ENCODE data around the gene LRRC71. TPM values are rescaled to one million over a fixed set of nuclear protein-coding genes. Genes with fewer than 3 reads are reported as not detected.

Gene LRRC71
- total and polyA plus RNA-seq, 10 of the 15 experiments (the other 5 are each of a cell fraction or from before 2014, with no cell fraction given), result not detected

DNA sequence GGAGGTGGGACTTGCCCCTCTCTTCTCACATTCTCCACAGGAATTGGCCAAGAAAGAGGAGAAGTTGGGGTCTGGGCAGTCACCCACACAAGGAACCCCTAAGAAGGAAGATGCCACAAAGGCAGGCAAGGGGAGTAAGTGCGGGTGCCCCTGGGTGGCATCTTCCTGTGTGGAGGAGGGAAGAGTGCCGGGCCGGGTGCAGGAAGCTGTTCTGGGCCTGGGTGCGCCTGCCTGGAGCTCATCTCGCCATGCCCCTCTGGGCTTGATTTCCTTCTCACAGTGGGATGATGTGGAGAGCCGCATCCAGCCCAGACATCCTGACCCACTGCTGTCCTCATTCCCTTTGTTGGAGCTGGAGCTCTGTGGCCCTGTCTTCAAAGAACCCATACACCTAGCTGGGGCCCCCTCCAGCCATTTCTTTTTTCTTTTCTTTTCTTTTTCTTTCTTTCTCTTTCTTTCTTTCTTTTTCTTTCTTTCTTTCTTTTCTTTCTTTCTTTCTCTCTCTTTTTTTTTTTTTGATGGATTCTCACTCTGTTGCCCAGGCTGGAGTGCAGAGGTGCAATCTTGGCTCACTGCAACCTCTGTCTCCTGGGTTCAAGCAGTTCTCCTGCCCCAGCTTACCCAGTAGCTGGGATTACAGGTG, 9.3 kb downstream of the LRRC71 start (continued):
- TF ChIP-seq, protein P1, sequence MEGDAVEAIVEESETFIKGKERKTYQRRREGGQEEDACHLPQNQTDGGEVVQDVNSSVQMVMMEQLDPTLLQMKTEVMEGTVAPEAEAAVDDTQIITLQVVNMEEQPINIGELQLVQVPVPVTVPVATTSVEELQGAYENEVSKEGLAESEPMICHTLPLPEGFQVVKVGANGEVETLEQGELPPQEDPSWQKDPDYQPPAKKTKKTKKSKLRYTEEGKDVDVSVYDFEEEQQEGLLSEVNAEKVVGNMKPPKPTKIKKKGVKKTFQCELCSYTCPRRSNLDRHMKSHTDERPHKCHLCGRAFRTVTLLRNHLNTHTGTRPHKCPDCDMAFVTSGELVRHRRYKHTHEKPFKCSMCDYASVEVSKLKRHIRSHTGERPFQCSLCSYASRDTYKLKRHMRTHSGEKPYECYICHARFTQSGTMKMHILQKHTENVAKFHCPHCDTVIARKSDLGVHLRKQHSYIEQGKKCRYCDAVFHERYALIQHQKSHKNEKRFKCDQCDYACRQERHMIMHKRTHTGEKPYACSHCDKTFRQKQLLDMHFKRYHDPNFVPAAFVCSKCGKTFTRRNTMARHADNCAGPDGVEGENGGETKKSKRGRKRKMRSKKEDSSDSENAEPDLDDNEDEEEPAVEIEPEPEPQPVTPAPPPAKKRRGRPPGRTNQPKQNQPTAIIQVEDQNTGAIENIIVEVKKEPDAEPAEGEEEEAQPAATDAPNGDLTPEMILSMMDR (IDR thresholded peaks at IDR 0.05 in 2 of 3, conservative IDR thresholded peaks at IDR 0.05 in 1 of 3; ENCODE audit: control insufficient read depth in 2 of 3, extremely low read depth in 1 of 3, insufficient read depth in 1 of 3, low read depth in 3 of 3, low read length in 3 of 3), result no peak

DNA sequence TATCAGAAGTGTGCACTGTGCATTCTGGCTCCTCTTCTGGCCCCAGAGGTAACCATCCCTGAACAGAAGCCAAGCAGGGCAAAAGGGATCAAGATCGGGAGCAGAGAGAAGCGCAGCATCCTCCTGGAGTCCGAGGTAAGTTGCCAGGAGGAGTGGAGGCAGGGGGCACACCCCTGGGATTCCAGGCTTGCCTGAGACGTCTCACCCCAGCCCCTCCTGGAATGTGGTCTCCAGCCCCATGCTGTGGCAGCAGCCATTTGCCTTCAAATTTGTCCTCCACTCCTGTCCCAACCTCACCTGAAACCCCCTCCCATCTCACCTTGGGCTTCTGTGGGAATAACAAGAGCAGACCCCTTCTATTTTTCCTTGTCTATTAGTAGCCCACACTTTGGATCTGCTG, 10.1 kb downstream of the LRRC71 start:
- no peak overlapping the region for H3K27ac ChIP-seq (ENCODE audit: control insufficient read depth, insufficient read depth)
- no peak overlapping the region for H3K9ac ChIP-seq (ENCODE audit: control insufficient read depth, insufficient read depth, low read length)
- peaks cover 4 to 10% of the 10 kb centered on the region in 2 experiments for H3K27me3 ChIP-seq (replicated peaks in 1 of 2; ENCODE audit: control insufficient read depth in 2 of 2, insufficient read depth in 2 of 2, low read length in 1 of 2)
- no TSS peak for BruUV-seq (replicated peaks)
- H3K4me1 ChIP-seq (ENCODE audit: control insufficient read depth, insufficient read depth, low read length), result no peaks in the 10 kb centered on the region
- ATAC-seq (no peak), FAIRE-seq (no peak), DNase-seq (ENCODE audit: low read depth, low spot score) (no peak)
- TF ChIP-seq IKZF1 (conservative IDR thresholded peaks at IDR 0.05) (no peak), JUNB (IDR thresholded peaks at IDR 0.05) (no peak)
- TF ChIP-seq, protein P2, sequence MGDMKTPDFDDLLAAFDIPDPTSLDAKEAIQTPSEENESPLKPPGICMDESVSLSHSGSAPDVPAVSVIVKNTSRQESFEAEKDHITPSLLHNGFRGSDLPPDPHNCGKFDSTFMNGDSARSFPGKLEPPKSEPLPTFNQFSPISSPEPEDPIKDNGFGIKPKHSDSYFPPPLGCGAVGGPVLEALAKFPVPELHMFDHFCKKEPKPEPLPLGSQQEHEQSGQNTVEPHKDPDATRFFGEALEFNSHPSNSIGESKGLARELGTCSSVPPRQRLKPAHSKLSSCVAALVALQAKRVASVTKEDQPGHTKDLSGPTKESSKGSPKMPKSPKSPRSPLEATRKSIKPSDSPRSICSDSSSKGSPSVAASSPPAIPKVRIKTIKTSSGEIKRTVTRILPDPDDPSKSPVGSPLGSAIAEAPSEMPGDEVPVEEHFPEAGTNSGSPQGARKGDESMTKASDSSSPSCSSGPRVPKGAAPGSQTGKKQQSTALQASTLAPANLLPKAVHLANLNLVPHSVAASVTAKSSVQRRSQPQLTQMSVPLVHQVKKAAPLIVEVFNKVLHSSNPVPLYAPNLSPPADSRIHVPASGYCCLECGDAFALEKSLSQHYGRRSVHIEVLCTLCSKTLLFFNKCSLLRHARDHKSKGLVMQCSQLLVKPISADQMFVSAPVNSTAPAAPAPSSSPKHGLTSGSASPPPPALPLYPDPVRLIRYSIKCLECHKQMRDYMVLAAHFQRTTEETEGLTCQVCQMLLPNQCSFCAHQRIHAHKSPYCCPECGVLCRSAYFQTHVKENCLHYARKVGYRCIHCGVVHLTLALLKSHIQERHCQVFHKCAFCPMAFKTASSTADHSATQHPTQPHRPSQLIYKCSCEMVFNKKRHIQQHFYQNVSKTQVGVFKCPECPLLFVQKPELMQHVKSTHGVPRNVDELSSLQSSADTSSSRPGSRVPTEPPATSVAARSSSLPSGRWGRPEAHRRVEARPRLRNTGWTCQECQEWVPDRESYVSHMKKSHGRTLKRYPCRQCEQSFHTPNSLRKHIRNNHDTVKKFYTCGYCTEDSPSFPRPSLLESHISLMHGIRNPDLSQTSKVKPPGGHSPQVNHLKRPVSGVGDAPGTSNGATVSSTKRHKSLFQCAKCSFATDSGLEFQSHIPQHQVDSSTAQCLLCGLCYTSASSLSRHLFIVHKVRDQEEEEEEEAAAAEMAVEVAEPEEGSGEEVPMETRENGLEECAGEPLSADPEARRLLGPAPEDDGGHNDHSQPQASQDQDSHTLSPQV (IDR thresholded peaks at IDR 0.05), result no peak
- TF ChIP-seq, protein P3, sequence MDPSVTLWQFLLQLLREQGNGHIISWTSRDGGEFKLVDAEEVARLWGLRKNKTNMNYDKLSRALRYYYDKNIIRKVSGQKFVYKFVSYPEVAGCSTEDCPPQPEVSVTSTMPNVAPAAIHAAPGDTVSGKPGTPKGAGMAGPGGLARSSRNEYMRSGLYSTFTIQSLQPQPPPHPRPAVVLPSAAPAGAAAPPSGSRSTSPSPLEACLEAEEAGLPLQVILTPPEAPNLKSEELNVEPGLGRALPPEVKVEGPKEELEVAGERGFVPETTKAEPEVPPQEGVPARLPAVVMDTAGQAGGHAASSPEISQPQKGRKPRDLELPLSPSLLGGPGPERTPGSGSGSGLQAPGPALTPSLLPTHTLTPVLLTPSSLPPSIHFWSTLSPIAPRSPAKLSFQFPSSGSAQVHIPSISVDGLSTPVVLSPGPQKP (IDR thresholded peaks at IDR 0.05; ENCODE audit: low read depth, low read length), result no peak
- TF ChIP-seq, protein P4, sequence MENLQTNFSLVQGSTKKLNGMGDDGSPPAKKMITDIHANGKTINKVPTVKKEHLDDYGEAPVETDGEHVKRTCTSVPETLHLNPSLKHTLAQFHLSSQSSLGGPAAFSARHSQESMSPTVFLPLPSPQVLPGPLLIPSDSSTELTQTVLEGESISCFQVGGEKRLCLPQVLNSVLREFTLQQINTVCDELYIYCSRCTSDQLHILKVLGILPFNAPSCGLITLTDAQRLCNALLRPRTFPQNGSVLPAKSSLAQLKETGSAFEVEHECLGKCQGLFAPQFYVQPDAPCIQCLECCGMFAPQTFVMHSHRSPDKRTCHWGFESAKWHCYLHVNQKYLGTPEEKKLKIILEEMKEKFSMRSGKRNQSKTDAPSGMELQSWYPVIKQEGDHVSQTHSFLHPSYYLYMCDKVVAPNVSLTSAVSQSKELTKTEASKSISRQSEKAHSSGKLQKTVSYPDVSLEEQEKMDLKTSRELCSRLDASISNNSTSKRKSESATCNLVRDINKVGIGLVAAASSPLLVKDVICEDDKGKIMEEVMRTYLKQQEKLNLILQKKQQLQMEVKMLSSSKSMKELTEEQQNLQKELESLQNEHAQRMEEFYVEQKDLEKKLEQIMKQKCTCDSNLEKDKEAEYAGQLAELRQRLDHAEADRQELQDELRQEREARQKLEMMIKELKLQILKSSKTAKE (IDR thresholded peaks at IDR 0.05; ENCODE audit: low read depth, poor library complexity, severe bottlenecking), result no peak
- intact Hi-C loops (cut with micrococcal nuclease; ENCODE audit: unreplicated experiment), result no loop called here
- RAD21 ChIA-PET (ENCODE audit: unreplicated experiment), result no interaction called here
- H3K9me3 ChIP-seq (replicated peaks; ENCODE audit: control insufficient read depth, insufficient read depth, low read length), result no peaks in the 10 kb centered on the region
- H3K79me2 ChIP-seq (ENCODE audit: control insufficient read depth, insufficient read depth, low read length), result no peaks in the 10 kb centered on the region
- WGBS (ENCODE audit: insufficient coverage, insufficient replicate concordance, low lambda C conversion rate, missing lambda C conversion rate), result 21% methylated on average over 4 of the region's 4 CpGs
- POLR2A ChIA-PET, result no interaction called here
- no peaks in the 10 kb centered on the region; a peak in 1 of 4 replicates for H3K36me3 ChIP-seq (ENCODE audit: control insufficient read depth in 2 of 2, insufficient read depth in 2 of 2, low read length in 1 of 2)
- no peak overlapping the region for H3K4me3 ChIP-seq
- no peak overlapping the region for H3K4me2 ChIP-seq (ENCODE audit: control insufficient read depth, insufficient read depth)
- CTCF ChIA-PET, result interaction anchor here (1.2 kb wide), 1 partner anchor 13 kb away, joined by 3 read pairs; no protein-coding TSS in a partner anchor
- in situ Hi-C loops (cut with MboI), result no loop called here
- SMC1A ChIA-PET (ENCODE audit: uncharacterized antibody, unreplicated experiment), result no interaction called here
- no peak overlapping the region for H2AFZ ChIP-seq (ENCODE audit: control insufficient read depth, low read depth, low read length)
- H4K20me1 ChIP-seq (ENCODE audit: control insufficient read depth, insufficient read depth), result no peaks in the 10 kb centered on the region

All from GM12878 (cell line).